ENCODE measurements around the gene CD40.

- TF ChIP-seq, protein P1, sequence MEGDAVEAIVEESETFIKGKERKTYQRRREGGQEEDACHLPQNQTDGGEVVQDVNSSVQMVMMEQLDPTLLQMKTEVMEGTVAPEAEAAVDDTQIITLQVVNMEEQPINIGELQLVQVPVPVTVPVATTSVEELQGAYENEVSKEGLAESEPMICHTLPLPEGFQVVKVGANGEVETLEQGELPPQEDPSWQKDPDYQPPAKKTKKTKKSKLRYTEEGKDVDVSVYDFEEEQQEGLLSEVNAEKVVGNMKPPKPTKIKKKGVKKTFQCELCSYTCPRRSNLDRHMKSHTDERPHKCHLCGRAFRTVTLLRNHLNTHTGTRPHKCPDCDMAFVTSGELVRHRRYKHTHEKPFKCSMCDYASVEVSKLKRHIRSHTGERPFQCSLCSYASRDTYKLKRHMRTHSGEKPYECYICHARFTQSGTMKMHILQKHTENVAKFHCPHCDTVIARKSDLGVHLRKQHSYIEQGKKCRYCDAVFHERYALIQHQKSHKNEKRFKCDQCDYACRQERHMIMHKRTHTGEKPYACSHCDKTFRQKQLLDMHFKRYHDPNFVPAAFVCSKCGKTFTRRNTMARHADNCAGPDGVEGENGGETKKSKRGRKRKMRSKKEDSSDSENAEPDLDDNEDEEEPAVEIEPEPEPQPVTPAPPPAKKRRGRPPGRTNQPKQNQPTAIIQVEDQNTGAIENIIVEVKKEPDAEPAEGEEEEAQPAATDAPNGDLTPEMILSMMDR (conservative IDR thresholded peaks at IDR 0.05; ENCODE audit: low read length): no peak
- no peak for TF ChIP-seq EZH2phosphoT487 (IDR thresholded peaks at IDR 0.05; ENCODE audit: borderline replicate concordance)
Observed at GRCh38 chr20:46084805-46085178, 33.3 kb upstream of the CD40 start.
